Measurements from ENCODE around the gene CEBPE. TPM values are rescaled to one million over a fixed set of nuclear protein-coding genes. Genes with fewer than 3 reads are reported as not detected.

Gene CEBPE
- total RNA-seq, 4 donors from 2014 or later, result not detected

- H3K27ac ChIP-seq, result peak overlapping the region; percentile 90 to 97 (median 96)
Measured at GRCh38 chr14:23146351-23146910, 27.4 kb upstream of the CEBPE start.

DNA sequence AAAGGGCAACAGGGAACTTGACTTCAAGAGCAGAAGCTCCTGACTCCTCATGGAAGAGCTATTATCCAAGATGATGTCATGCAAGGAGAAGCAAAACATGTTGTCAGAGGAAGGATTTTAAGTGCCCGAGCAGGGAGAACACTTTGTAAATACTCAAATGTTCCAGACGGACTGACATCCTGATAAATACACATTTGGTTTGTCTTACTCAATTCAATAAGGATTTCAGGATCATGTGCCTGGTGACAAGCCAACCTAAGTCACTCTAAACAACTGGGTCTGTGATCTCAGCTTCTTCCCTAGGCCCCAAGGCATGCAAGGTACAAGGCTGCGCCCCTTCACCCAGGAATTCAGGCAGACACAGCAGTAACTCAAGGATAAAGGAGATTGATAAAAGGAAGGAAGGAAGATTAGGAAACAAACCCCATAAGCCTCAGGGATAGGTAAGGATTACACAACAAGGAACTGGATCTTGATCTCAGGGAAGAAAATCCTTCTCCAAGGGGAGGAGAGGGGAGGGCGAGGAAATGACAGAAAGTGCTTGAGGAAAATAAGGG, 26.8 kb upstream of the CEBPE start:
- intact Hi-C loops (cut with DNase I; ENCODE audit: low total_unique reads), result loop anchor here (1.0 kb wide), 1 partner anchor 8 kb away; no protein-coding TSS in a partner anchor
- H3K27ac ChIP-seq, result peak overlapping the region; percentile 90 to 97 (median 96)
- H3K4me3 ChIP-seq, result no peak overlapping the region
- H3K36me3 ChIP-seq, result peaks cover 0 to 8% of the 10 kb centered on the region in 2 donors
- in situ Hi-C loops (cut with MboI; ENCODE audit: low sequenced_read_pairs in 4 of 4), result no loop called here
- H3K27me3 ChIP-seq, result no peaks in the 10 kb centered on the region
- TF ChIP-seq POLR2A (IDR thresholded peaks at IDR 0.05) (peak in 1 of 2 donors; percentile 56), CTCF (IDR thresholded peaks at IDR 0.05 in 4 of 5, conservative IDR thresholded peaks at IDR 0.05 in 1 of 5) (no peak)
- DNase-seq (peak; percentile 54 to 67), ATAC-seq (peak; percentile 60 to 84)
- no peaks in the 10 kb centered on the region for H3K9me3 ChIP-seq
- peaks cover 80 to 86% of the 10 kb centered on the region in 2 donors for H3K4me1 ChIP-seq

More at GRCh38 chr14:23146351-23146910, 27.4 kb upstream of the CEBPE start:
- intact Hi-C loops (cut with DNase I; ENCODE audit: low total_unique reads), result loop anchor here (1.0 kb wide), 1 partner anchor 8 kb away; no protein-coding TSS in a partner anchor
- Histone ChIP-seq H3K4me3 (no peak overlapping the region), H3K9me3 (no peaks in the 10 kb centered on the region), H3K27me3 (no peaks in the 10 kb centered on the region), H3K36me3 (peaks cover 0 to 8% of the 10 kb centered on the region in 2 donors), H3K4me1 (peaks cover 86 to 90% of the 10 kb centered on the region in 2 donors)
- in situ Hi-C loops (cut with MboI; ENCODE audit: low sequenced_read_pairs in 4 of 4), result no loop called here
- TF ChIP-seq POLR2A (IDR thresholded peaks at IDR 0.05) (peak; percentile 28 to 36), CTCF (IDR thresholded peaks at IDR 0.05 in 4 of 5, conservative IDR thresholded peaks at IDR 0.05 in 1 of 5) (no peak)
- peak; percentile 55 to 76 for ATAC-seq
- peak; percentile 76 to 82 for DNase-seq

DNA sequence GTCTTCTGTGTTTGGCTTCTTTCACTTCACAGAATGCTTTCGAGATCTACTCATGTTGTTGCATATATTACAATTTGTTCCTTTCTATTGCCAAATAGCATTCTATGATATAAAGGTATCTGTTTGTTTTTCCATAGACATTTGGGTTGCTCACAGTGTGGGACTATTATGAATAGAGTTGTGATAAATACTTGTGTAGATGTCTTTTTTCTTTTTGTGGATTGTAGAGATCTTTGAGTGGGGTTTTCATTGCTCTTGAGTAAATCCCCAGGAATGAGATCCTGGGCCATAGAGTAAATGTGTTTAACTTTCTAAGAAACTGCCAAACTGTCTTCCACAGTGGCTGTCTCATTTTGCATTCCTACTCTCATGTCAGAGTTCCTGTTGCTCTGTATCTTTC, 24.9 kb upstream of the CEBPE start:
- H3K4me1 ChIP-seq, result peaks cover 61 to 66% of the 10 kb centered on the region in 2 donors
- peak overlapping the region; percentile 90 to 97 (median 96) for H3K27ac ChIP-seq
- no peaks in the 10 kb centered on the region for H3K9me3 ChIP-seq
- intact Hi-C loops (cut with DNase I; ENCODE audit: low total_unique reads), result loop anchor here (2.0 kb wide), 1 partner anchor 17 kb away; no protein-coding TSS in a partner anchor
- H3K27me3 ChIP-seq, result no peaks in the 10 kb centered on the region
- no peak for DNase-seq
- H3K36me3 ChIP-seq, result peaks cover 0 to 24% of the 10 kb centered on the region in 2 donors
- H3K4me3 ChIP-seq, result no peak overlapping the region
- no peak for ATAC-seq
- in situ Hi-C loops (cut with MboI; ENCODE audit: low sequenced_read_pairs in 4 of 4), result no loop called here
- TF ChIP-seq POLR2A (IDR thresholded peaks at IDR 0.05) (no peak), CTCF (IDR thresholded peaks at IDR 0.05 in 4 of 5, conservative IDR thresholded peaks at IDR 0.05 in 1 of 5) (no peak)

DNA sequence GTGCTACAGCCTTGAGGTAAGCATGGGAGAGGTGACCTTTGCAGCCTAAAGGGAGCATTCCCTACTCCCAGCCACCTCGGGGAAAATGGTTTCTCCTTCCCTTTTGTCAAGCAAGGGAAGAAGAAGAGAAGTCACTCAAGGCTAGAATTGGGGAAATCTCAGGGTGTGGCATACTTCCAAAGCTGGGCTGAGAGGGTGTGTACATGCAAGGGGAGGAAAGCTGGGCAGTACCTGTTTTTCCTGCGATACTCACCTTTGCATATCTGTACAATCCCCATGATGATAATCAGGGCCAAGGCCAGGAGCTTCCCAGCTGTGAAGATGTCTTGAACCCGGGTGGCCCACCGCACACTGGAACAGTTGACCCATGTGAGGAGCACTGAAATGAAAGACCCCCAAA, 23.8 kb upstream of the CEBPE start:
- ATAC-seq, result no peak
- peak overlapping the region; percentile 90 to 97 (median 96) for H3K27ac ChIP-seq
- no peak for TF ChIP-seq CTCF (IDR thresholded peaks at IDR 0.05 in 4 of 5, conservative IDR thresholded peaks at IDR 0.05 in 1 of 5)
- no peak for TF ChIP-seq POLR2A (IDR thresholded peaks at IDR 0.05)
- peaks cover 56 to 58% of the 10 kb centered on the region in 2 donors for H3K4me1 ChIP-seq
- DNase-seq, result no peak
- intact Hi-C loops (cut with DNase I; ENCODE audit: low total_unique reads), result loop anchor here (2.0 kb wide), 1 partner anchor 16 kb away; no protein-coding TSS in a partner anchor
- in situ Hi-C loops (cut with MboI; ENCODE audit: low sequenced_read_pairs in 4 of 4), result no loop called here
- no peak overlapping the region for H3K4me3 ChIP-seq
- H3K36me3 ChIP-seq, result peaks cover 0 to 35% of the 10 kb centered on the region in 2 donors
- H3K9me3 ChIP-seq, result no peaks in the 10 kb centered on the region
- H3K27me3 ChIP-seq, result no peaks in the 10 kb centered on the region
